ENCODE data around the gene ADAMTSL5.
"Not testable (repeated sequence)": the region's sequence is repeated elsewhere in the genome, so short reads cannot be mapped to it uniquely, and the experiment has no call there.

The ADAMTSL5 gene

GRCh38 chr19:1512671-1513498 is at the start of gene ADAMTSL5:
Gene ADAMTSL5 (minus strand): TSS chr19:1513019. CDS start chr19:1510943, 2,076 bp downstream.
- peak; percentile 5 to 6 for DNase-seq

- DNase-seq = no peak
Measured at GRCh38 chr19:1561236-1561842, 48.5 kb upstream of the ADAMTSL5 start.

- DNase-seq = no peak
Measured at GRCh38 chr19:1560286-1560882, 47.6 kb upstream of the ADAMTSL5 start.

- DNase-seq = no peak
Measured at GRCh38 chr19:1558552-1558951, 45.7 kb upstream of the ADAMTSL5 start.

GRCh38 chr19:1556390-1557070 is 43.7 kb upstream of the ADAMTSL5 start:
- DNase-seq = no peak

- no peak for DNase-seq
Measured at GRCh38 chr19:1555487-1556389, 42.9 kb upstream of the ADAMTSL5 start.

- DNase-seq = no peak
Measured at GRCh38 chr19:1554968-1555367, 42.1 kb upstream of the ADAMTSL5 start.

GRCh38 chr19:1553415-1553814 is 40.6 kb upstream of the ADAMTSL5 start:
- DNase-seq = no peak

GRCh38 chr19:1551068-1552040 is 38.5 kb upstream of the ADAMTSL5 start:
- DNase-seq = no peak

- DNase-seq = no peak
Measured at GRCh38 chr19:1549332-1549945, 36.6 kb upstream of the ADAMTSL5 start.

- DNase-seq = no peak
Measured at GRCh38 chr19:1540365-1540925, 27.6 kb upstream of the ADAMTSL5 start.

- not testable (repeated sequence) for DNase-seq
Measured at GRCh38 chr19:1539749-1540148, 26.9 kb upstream of the ADAMTSL5 start.

- no peak for DNase-seq
Measured at GRCh38 chr19:1538978-1539377, 26.2 kb upstream of the ADAMTSL5 start.

- not testable (repeated sequence) for DNase-seq
Measured at GRCh38 chr19:1535699-1536098, 22.9 kb upstream of the ADAMTSL5 start.

GRCh38 chr19:1534972-1535371 is 22.2 kb upstream of the ADAMTSL5 start:
- no peak for DNase-seq

- no peak for DNase-seq
Measured at GRCh38 chr19:1533510-1534150, 20.8 kb upstream of the ADAMTSL5 start.

- DNase-seq = no peak
Measured at GRCh38 chr19:1532003-1532402, 19.2 kb upstream of the ADAMTSL5 start.

- DNase-seq = no peak
Measured at GRCh38 chr19:1531587-1531986, 18.8 kb upstream of the ADAMTSL5 start.

GRCh38 chr19:1530856-1531255 is 18.0 kb upstream of the ADAMTSL5 start:
- not testable (repeated sequence) for DNase-seq

GRCh38 chr19:1529430-1529816 is 16.6 kb upstream of the ADAMTSL5 start:
- DNase-seq = no peak

Data from AML-193 (cell line).